K562 (cell line): ENCODE results near the gene C1orf216. TPM values are rescaled to one million over a fixed set of nuclear protein-coding genes. Genes with fewer than 3 reads are reported as not detected.

ENCODE experiments used
- ETV1 ChIP-seq: fragments of 450-650 bp; conservative IDR thresholded peaks from 2 replicates; pipeline ENCODE4 v1.6.1; 2016; ENCODE audit warnings: missing genetic modification characterization, control low read depth, low read depth, missing compliant biosample characterization
- GABPB1 ChIP-seq: sonication (generic); formaldehyde crosslinking; IDR thresholded peaks from 2 replicates; pipeline ENCODE4 v1.8.0; 2022; ENCODE audit warnings: mild to moderate bottlenecking, missing genetic modification reagents
- KLF13 ChIP-seq: fragments of 450-650 bp; IDR thresholded peaks from 2 replicates; pipeline ENCODE4 v1.6.1; 2016; ENCODE audit warnings: missing genetic modification characterization, low read depth, mild to moderate bottlenecking, missing compliant biosample characterization, moderate library complexity, borderline replicate concordance
- MGA ChIP-seq: fragments of 450-650 bp; IDR thresholded peaks from 2 replicates; pipeline ENCODE4 v1.6.1; 2016; ENCODE audit warnings: mild to moderate bottlenecking, moderate library complexity
- PRDM10 ChIP-seq: fragments of 450-650 bp; IDR thresholded peaks from 2 replicates; pipeline ENCODE4 v1.6.1; 2018; ENCODE audit not compliant: partially characterized antibody
- UBTF ChIP-seq, 2 experiments: IDR thresholded peaks; 2 replicates each; pipeline ENCODE4 v1.6.1; 2012; ENCODE audit warnings: improper control_type of control experiment in 2 of 2, low read depth in 2 of 2, low read length in 2 of 2, borderline replicate concordance in 1 of 2
- ZC3H4 ChIP-seq: sonication (generic); formaldehyde crosslinking; IDR thresholded peaks from 2 replicates; pipeline ENCODE4 v1.9.0; 2021; ENCODE audit warnings: missing genetic modification reagents, borderline replicate concordance
- polyA plus RNA-seq, 8 experiments: library from polyadenylated mRNA; depleted of rRNA in 4 of 8; stranded (reverse) in 5 of 8; unstranded in 3 of 8; fragments of >200 nt; fragmentation: Nextera tagmentation in 2 of 8; fragmentation: Illumina TruSeq in 1 of 8; extraction: Ambion mirVana in 2 of 8; extraction: Trizol in 1 of 8; gene quantifications; 2 replicates each; pipeline versions ENCODE4 v1.2.1 to v1.2.3, GENCODE V29; 2011 to 2014; ENCODE audit warnings: inconsistent platforms in 1 of 8, missing spikeins in 1 of 8
- total RNA-seq, 7 experiments: library from RNA; depleted of rRNA in 6 of 7; stranded (reverse); fragments of >200 nt in 6 of 7; fragmentation: Illumina TruSeq in 2 of 7; extraction: Trizol in 2 of 7; gene quantifications; 2 replicates each; pipeline versions ENCODE4 v1.2.1 to v1.2.3, GENCODE V29; 2011 to 2021; ENCODE audit warnings: low replicate concordance in 1 of 7

The C1orf216 gene
- total and polyA plus RNA-seq, 9 of the 15 experiments (the other 6 are each of a cell fraction or from before 2014, with no cell fraction given): 3.4 to 25.1 (median 15.0) TPM

- TF ChIP-seq GABPB1 (CRISPR knock-in tag) (peak; percentile 58), MGA (peak; percentile 98), UBTF (IDR thresholded peaks at IDR 0.05; ENCODE audit: borderline replicate concordance in 1 of 2, low read depth in 2 of 2, low read length in 2 of 2) (peak; percentile 37 to 44; a peak in 1 of 4 replicates), ETV1 (tag) (peak; percentile 78), ZC3H4 (CRISPR knock-in tag) (no peak), KLF13 (tag) (0 out of 2 replicates have a peak, but pooled peaks have one; percentile 52), PRDM10 (no peak)
Measured at GRCh38 chr1:35718492-35719336, at the start of gene C1orf216 (continued).
